Measurements from ENCODE around the gene TOP2B.

- TF ChIP-seq CTCF (conservative IDR thresholded peaks at IDR 0.05; ENCODE audit: low read depth in 2 of 2): no peak
- TF ChIP-seq REST (IDR thresholded peaks at IDR 0.05; ENCODE audit: unreplicated experiment): no peak
- no peak; the same call in 1 of the 2 replicates for TF ChIP-seq POLR2AphosphoS5 (IDR thresholded peaks at IDR 0.05; ENCODE audit: low read depth)
- no peak for TF ChIP-seq EZH2 (IDR thresholded peaks at IDR 0.05; ENCODE audit: low read depth, unreplicated experiment)
- TF ChIP-seq EZH2phosphoT487 (IDR thresholded peaks at IDR 0.05; ENCODE audit: unreplicated experiment): no peak
- TF ChIP-seq ETS1 (IDR thresholded peaks at IDR 0.05): no peak
- TF ChIP-seq STAT1 (IDR thresholded peaks at IDR 0.05; ENCODE audit: unreplicated experiment): no peak
- no peak for TF ChIP-seq ZNF331 (CRISPR knock-in tag; IDR thresholded peaks at IDR 0.05; ENCODE audit: low read depth)
- no peak for TF ChIP-seq CREB1 (CRISPR knock-in tag; IDR thresholded peaks at IDR 0.05; ENCODE audit: low read depth)
- TF ChIP-seq JUNB (IDR thresholded peaks at IDR 0.05; ENCODE audit: unreplicated experiment): no peak
- TF ChIP-seq, protein P1, sequence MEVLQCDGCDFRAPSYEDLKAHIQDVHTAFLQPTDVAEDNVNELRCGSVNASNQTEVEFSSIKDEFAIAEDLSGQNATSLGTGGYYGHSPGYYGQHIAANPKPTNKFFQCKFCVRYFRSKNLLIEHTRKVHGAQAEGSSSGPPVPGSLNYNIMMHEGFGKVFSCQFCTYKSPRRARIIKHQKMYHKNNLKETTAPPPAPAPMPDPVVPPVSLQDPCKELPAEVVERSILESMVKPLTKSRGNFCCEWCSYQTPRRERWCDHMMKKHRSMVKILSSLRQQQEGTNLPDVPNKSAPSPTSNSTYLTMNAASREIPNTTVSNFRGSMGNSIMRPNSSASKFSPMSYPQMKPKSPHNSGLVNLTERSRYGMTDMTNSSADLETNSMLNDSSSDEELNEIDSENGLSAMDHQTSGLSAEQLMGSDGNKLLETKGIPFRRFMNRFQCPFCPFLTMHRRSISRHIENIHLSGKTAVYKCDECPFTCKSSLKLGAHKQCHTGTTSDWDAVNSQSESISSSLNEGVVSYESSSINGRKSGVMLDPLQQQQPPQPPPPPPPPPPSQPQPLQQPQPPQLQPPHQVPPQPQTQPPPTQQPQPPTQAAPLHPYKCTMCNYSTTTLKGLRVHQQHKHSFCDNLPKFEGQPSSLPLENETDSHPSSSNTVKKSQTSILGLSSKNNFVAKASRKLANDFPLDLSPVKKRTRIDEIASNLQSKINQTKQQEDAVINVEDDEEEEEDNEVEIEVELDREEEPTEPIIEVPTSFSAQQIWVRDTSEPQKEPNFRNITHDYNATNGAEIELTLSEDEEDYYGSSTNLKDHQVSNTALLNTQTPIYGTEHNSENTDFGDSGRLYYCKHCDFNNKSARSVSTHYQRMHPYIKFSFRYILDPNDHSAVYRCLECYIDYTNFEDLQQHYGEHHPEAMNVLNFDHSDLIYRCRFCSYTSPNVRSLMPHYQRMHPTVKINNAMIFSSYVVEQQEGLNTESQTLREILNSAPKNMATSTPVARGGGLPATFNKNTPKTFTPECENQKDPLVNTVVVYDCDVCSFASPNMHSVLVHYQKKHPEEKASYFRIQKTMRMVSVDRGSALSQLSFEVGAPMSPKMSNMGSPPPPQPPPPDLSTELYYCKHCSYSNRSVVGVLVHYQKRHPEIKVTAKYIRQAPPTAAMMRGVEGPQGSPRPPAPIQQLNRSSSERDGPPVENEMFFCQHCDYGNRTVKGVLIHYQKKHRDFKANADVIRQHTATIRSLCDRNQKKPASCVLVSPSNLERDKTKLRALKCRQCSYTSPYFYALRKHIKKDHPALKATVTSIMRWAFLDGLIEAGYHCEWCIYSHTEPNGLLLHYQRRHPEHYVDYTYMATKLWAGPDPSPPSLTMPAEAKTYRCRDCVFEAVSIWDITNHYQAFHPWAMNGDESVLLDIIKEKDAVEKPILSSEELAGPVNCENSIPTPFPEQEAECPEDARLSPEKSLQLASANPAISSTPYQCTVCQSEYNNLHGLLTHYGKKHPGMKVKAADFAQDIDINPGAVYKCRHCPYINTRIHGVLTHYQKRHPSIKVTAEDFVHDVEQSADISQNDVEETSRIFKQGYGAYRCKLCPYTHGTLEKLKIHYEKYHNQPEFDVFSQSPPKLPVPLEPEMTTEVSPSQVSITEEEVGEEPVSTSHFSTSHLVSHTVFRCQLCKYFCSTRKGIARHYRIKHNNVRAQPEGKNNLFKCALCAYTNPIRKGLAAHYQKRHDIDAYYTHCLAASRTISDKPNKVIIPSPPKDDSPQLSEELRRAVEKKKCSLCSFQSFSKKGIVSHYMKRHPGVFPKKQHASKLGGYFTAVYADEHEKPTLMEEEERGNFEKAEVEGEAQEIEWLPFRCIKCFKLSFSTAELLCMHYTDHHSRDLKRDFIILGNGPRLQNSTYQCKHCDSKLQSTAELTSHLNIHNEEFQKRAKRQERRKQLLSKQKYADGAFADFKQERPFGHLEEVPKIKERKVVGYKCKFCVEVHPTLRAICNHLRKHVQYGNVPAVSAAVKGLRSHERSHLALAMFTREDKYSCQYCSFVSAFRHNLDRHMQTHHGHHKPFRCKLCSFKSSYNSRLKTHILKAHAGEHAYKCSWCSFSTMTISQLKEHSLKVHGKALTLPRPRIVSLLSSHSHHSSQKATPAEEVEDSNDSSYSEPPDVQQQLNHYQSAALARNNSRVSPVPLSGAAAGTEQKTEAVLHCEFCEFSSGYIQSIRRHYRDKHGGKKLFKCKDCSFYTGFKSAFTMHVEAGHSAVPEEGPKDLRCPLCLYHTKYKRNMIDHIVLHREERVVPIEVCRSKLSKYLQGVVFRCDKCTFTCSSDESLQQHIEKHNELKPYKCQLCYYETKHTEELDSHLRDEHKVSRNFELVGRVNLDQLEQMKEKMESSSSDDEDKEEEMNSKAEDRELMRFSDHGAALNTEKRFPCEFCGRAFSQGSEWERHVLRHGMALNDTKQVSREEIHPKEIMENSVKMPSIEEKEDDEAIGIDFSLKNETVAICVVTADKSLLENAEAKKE (CRISPR knock-in tag; IDR thresholded peaks at IDR 0.05): no peak
- no peak for TF ChIP-seq NANOG (IDR thresholded peaks at IDR 0.05; ENCODE audit: borderline replicate concordance)
These were observed 567 bp downstream of the TOP2B start for GRCh38 chr3:25663869-25664811.

Data from GM23338 (cell line).